LNCaP clone FGC (cell line): Measurements from ENCODE around the gene SLC27A2.
"Not testable (repeated sequence)": the region's sequence is repeated elsewhere in the genome, so short reads cannot be mapped to it uniquely, and the experiment has no call there.

ENCODE experiments used
- DNase-seq: peaks from one replicate; pipeline ENCODE4 v3.0.0-alpha.2; 2011; ENCODE audit warnings: low read depth
- H3K4me3 ChIP-seq: 2 replicates; pipeline ENCODE4 v1.5.1; 2011; ENCODE audit warnings: mild to moderate bottlenecking, low read depth, low read length, control low read depth
- CTCF ChIP-seq: IDR thresholded peaks from 2 replicates; pipeline ENCODE4 v1.5.1; 2012; ENCODE audit warnings: mild to moderate bottlenecking; ENCODE audit not compliant: control insufficient read depth, insufficient read depth; ENCODE audit errors: extremely low read depth

The SLC27A2 gene

GRCh38 chr15:50163719-50164410 is 18.1 kb upstream of the SLC27A2 start:
- no peak overlapping the region for H3K4me3 ChIP-seq
- no peak for TF ChIP-seq CTCF
- no peak for DNase-seq

DNA sequence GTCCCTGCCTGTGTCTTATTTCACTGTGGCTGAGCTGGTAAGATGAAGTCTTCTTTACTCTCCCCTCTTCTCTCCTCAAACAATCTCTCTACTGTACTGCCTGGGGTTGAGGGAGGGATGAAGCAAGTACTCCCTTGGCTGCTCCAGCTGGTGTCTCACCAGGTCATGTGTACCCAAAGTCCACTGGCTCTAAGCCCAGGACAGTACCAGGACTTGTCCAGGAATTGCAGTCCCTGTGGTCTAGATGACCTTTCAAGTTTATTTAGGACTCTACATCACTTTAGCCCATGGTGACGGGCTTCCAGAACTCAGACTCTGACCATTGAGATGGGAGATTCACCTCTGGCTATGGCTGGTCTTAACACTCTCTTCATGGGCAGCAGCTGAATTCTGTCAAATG is 17.5 kb upstream of the SLC27A2 start:
- no peak for TF ChIP-seq CTCF
- DNase-seq: peak; percentile 48
- H3K4me3 ChIP-seq: no peak overlapping the region

GRCh38 chr15:50166216-50166615 is 15.8 kb upstream of the SLC27A2 start:
- H3K4me3 ChIP-seq: no peak overlapping the region
- TF ChIP-seq CTCF: no peak
- no peak for DNase-seq

DNA sequence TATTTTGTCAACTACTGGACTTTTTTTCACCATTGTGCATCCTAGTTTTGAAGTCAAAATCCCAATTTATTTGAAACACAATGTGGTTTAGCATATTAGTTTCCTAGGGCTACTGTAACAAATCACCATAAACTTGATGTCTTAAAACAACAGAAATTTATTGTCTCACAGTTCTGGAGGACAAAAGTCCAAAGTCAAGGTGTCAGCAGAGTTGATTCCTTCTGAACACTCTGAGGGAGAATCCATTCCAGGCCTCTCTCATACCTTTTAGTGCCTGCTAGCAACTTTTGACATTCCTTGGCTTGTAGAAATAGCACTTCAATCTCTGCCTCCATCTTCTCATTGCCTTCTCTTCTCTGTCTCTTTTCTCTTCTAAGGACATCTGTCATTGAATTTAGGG is 14.9 kb upstream of the SLC27A2 start:
- H3K4me3 ChIP-seq: no peak overlapping the region
- DNase-seq: no peak
- TF ChIP-seq CTCF: no peak

DNA sequence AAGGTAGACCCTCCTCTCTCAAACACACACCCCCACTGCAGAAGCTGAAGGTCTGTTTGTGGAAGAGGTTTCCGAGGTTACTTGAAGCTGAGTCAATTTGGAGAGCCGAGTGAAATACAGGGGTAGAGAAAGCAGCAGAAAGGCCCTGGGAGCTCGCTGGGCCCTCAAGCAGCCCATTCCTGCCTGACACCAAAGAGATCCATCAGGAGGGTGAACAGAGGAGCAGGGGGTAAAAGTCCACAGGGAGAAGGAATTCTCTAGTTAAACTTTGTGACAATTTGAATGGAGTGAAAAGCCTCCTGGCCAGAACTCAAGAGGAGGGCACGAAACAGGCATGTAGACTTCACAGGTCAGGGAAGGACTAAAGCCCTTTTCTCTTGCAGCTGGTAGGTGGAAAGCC is 13.6 kb upstream of the SLC27A2 start:
- TF ChIP-seq CTCF: no peak
- H3K4me3 ChIP-seq: no peak overlapping the region
- no peak for DNase-seq

DNA sequence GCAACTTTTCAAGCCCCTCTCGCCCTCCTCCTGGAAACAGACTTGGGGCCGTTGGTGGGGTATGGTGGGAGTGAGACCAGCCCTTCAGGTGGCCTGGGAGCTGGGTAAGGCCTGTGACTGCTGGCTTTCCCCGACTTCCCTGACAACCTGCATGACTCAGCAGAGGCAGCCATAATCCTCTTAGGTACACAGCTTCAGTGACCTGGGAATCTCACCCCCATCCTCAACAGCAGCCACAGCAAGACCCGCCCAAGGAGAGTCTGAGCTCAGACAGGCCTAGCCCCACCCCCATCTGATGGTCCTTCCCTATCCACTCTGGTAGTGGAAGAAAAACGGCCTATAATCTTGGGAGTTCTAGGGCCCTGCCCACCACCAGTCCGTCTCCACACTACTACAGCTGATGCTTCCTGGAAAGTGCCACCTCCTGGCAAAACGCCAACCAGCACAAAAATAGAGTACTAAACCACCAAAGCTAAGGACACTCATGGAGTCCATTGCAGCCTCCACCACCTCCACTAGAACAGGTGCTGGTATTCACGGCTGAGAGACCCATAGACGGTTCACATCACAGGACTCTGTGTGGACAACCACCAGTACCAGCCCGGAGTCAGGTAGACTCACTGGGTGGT is 13.1 kb upstream of the SLC27A2 start:
- TF ChIP-seq CTCF: no peak
- H3K4me3 ChIP-seq: no peak overlapping the region

DNA sequence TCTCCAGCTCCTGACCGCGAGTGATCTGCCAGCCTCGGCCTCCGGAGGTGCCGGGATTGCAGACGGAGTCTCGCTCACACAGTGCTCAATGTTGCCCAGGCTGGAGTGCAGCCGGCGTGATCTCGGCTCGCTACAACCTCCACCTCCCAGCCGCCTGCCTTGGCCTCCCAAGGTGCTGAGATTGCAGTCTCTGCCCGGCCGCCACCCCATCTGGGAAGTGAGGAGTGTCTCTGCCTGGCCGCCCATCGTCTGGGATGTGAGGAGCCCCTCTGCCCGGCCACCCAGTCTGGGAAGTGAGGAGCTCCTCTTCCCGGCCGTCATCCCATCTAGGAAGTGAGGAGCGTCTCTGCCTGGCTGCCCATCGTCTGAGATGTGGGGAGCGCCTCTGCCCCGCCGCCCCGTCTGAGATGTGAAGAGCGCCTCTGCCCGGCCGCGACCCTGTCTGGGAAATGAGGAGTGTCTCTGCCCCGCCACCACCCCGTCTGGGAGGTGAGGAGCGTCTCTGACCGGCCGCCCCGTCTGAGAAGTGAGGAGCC is 9.6 kb upstream of the SLC27A2 start:
- DNase-seq, H3K4me3 ChIP-seq: not testable (repeated sequence)

More for the DNA sequence above, 13.1 kb upstream of the SLC27A2 start:
- DNase-seq: no peak
